Peyer's patch (tissue), 4 donors: ENCODE data around the gene COL4A1.

Experiments used
- POLR2A ChIP-seq, 2 donors: fragments of 450-650 bp; IDR thresholded peaks; one replicate each; pipeline ENCODE4 v1.5.1; 2017; ENCODE audit warnings: antibody characterized with exemption in 2 of 2, mild to moderate bottlenecking in 2 of 2, moderate library complexity in 2 of 2
- TF ChIP-seq, protein P1 (sequence below), 6 experiments: fragments of 450-650 bp in 4 of 6; fragments of 200-600 bp in 2 of 6; sonication (generic) in 1 of 6; IDR thresholded peaks; one replicate each; pipeline ENCODE4 v1.5.1; 2017 to 2019; ENCODE audit warnings: antibody characterized with exemption in 6 of 6, mild to moderate bottlenecking in 3 of 6, moderate library complexity in 1 of 6

DNA sequence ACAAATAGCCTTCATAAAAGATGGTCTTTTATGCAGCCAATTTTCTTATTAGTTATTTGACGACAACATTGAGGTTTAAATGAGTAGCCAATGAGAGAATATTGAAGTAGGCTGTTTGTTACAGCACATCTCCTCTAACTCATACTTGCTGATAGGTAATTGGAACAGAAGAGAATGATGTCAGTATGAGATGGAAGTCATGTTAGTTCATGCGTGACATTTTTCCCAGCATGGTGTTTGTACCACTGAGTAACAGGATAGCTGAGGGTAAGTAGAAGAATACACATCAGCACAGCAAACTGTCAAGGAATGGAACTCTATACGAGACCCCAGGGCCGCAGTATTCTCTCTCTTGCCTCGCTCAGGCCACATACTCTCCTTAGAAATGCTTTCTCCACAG is 37.4 kb upstream of the COL4A1 start:
- no peak for TF ChIP-seq POLR2A (IDR thresholded peaks at IDR 0.05)
- TF ChIP-seq, protein P1, sequence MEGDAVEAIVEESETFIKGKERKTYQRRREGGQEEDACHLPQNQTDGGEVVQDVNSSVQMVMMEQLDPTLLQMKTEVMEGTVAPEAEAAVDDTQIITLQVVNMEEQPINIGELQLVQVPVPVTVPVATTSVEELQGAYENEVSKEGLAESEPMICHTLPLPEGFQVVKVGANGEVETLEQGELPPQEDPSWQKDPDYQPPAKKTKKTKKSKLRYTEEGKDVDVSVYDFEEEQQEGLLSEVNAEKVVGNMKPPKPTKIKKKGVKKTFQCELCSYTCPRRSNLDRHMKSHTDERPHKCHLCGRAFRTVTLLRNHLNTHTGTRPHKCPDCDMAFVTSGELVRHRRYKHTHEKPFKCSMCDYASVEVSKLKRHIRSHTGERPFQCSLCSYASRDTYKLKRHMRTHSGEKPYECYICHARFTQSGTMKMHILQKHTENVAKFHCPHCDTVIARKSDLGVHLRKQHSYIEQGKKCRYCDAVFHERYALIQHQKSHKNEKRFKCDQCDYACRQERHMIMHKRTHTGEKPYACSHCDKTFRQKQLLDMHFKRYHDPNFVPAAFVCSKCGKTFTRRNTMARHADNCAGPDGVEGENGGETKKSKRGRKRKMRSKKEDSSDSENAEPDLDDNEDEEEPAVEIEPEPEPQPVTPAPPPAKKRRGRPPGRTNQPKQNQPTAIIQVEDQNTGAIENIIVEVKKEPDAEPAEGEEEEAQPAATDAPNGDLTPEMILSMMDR (IDR thresholded peaks at IDR 0.05), result no peak
